HEK293 (cell line): ENCODE measurements around the gene SDHD.
"Not testable (repeated sequence)": the region's sequence is repeated elsewhere in the genome, so short reads cannot be mapped to it uniquely, and the experiment has no call there.

ENCODE experiments used
- CTCF ChIA-PET: fragments of 350-600 bp; formaldehyde crosslinking; extraction: SDS; loops from one replicate; lab custom pipeline; 2021; ENCODE audit warnings: antibody characterized with exemption; lab: Yijun Ruan, JAX
- POLR2A ChIA-PET: fragments of 300-600 bp; formaldehyde crosslinking; extraction: SDS; loops from one replicate; lab custom pipeline; 2020; ENCODE audit warnings: antibody characterized with exemption, inconsistent platforms; lab: Yijun Ruan, JAX
- H3K27ac ChIP-seq: fragments of 200-500 bp; sonication (Bioruptor generic); 2 replicates; pipeline ENCODE4 v1.5.1; 2014; ENCODE audit warnings: low read depth, low read length, control low read depth, inconsistent platforms; ENCODE audit errors: extremely low read depth
- H3K36me3 ChIP-seq, 2 experiments: fragments of 200-500 bp in 1 of 2; sonication (Bioruptor generic) in 1 of 2; 1 replicate in 1 of 2; 2 replicates in 1 of 2; pipeline ENCODE4 v1.5.1; 2014 to 2017; ENCODE audit warnings: inconsistent platforms in 2 of 2, low read length in 2 of 2; ENCODE audit not compliant: control insufficient read depth in 2 of 2, insufficient read depth in 1 of 2
- H3K4me1 ChIP-seq: fragments of 200-500 bp; sonication (Bioruptor generic); 2 replicates; pipeline ENCODE4 v1.5.1; 2014; ENCODE audit warnings: mild to moderate bottlenecking, low read length, inconsistent platforms; ENCODE audit not compliant: control insufficient read depth, insufficient read depth
- H3K4me3 ChIP-seq: 2 replicates; pipeline ENCODE4 v1.5.1; 2011; ENCODE audit warnings: low read depth, mild to moderate bottlenecking, control low read depth, low read length, moderate library complexity
- H3K9me3 ChIP-seq: fragments of 200-500 bp; sonication (Bioruptor generic); 2 replicates; pipeline ENCODE4 v1.5.1; 2014; ENCODE audit warnings: low read depth, low read length, inconsistent platforms; ENCODE audit not compliant: control insufficient read depth, insufficient read depth
- GLIS1 ChIP-seq: fragments of 450-650 bp; formaldehyde crosslinking; IDR thresholded peaks from 2 replicates; pipeline ENCODE4 v1.5.1; 2016; ENCODE audit warnings: missing biosample characterization, missing genetic modification characterization
- HOXD13 ChIP-seq: sonication (generic); formaldehyde crosslinking; IDR thresholded peaks from 2 replicates; pipeline ENCODE4 v1.8.0; 2022; ENCODE audit warnings: missing genetic modification reagents, borderline replicate concordance
- MYNN ChIP-seq: fragments of 450-650 bp; formaldehyde crosslinking; IDR thresholded peaks from 2 replicates; pipeline ENCODE4 v1.5.1; 2016; ENCODE audit warnings: missing biosample characterization, missing genetic modification characterization, borderline replicate concordance
- PRDM1 ChIP-seq: fragments of 450-650 bp; formaldehyde crosslinking; IDR thresholded peaks from 2 replicates; pipeline ENCODE4; 2016; ENCODE audit warnings: missing biosample characterization, missing genetic modification characterization
- ZBTB20 ChIP-seq: fragments of 450-650 bp; formaldehyde crosslinking; IDR thresholded peaks from 2 replicates; pipeline ENCODE4 v1.5.1; 2016; ENCODE audit warnings: missing biosample characterization, missing genetic modification characterization
- ZBTB26 ChIP-seq: fragments of 450-650 bp; formaldehyde crosslinking; optimal IDR thresholded peaks from 2 replicates; pipeline ENCODE3; 2016; ENCODE audit warnings: missing biosample characterization, mild to moderate bottlenecking, missing genetic modification characterization
- ZEB2 ChIP-seq: fragments of 450-650 bp; formaldehyde crosslinking; IDR thresholded peaks from 2 replicates; pipeline ENCODE4 v1.5.1; 2016; ENCODE audit warnings: missing biosample characterization, missing genetic modification characterization
- ZFP37 ChIP-seq: fragments of 450-650 bp; formaldehyde crosslinking; IDR thresholded peaks from 2 replicates; pipeline ENCODE4 v1.5.1; 2016; ENCODE audit warnings: missing biosample characterization, missing genetic modification characterization
- ZNF140 ChIP-seq: fragments of 450-650 bp; formaldehyde crosslinking; IDR thresholded peaks from 2 replicates; pipeline ENCODE4 v1.5.1; 2016; ENCODE audit warnings: missing biosample characterization, missing genetic modification characterization
- ZNF157 ChIP-seq: fragments of 450-650 bp; formaldehyde crosslinking; IDR thresholded peaks from 2 replicates; pipeline ENCODE4 v1.5.1; 2016; ENCODE audit warnings: missing biosample characterization, missing genetic modification characterization
- ZNF16 ChIP-seq: fragments of 450-650 bp; formaldehyde crosslinking; IDR thresholded peaks from 2 replicates; pipeline ENCODE4 v1.5.1; 2016; ENCODE audit warnings: low read depth, missing biosample characterization, missing genetic modification characterization
- ZNF211 ChIP-seq: fragments of 450-650 bp; formaldehyde crosslinking; IDR thresholded peaks from 2 replicates; pipeline ENCODE4 v1.5.1; 2016; ENCODE audit warnings: low read depth, missing biosample characterization, missing genetic modification characterization
- ZNF341 ChIP-seq: fragments of 450-650 bp; formaldehyde crosslinking; IDR thresholded peaks from 2 replicates; pipeline ENCODE4; 2016; ENCODE audit warnings: low read depth, missing biosample characterization, missing genetic modification characterization
- ZNF354C ChIP-seq: fragments of 450-650 bp; formaldehyde crosslinking; IDR thresholded peaks from 2 replicates; pipeline ENCODE4 v1.5.1; 2016; ENCODE audit warnings: missing biosample characterization, missing genetic modification characterization, low read depth, borderline replicate concordance
- ZNF488 ChIP-seq: fragments of 450-650 bp; formaldehyde crosslinking; IDR thresholded peaks from 2 replicates; pipeline ENCODE4 v1.5.1; 2016; ENCODE audit warnings: missing biosample characterization, missing genetic modification characterization
- ZNF521 ChIP-seq: fragments of 450-650 bp; formaldehyde crosslinking; IDR thresholded peaks from 2 replicates; pipeline ENCODE4 v1.5.1; 2017; ENCODE audit warnings: missing biosample characterization, mild to moderate bottlenecking, missing genetic modification characterization
- ZNF544 ChIP-seq: fragments of 450-650 bp; formaldehyde crosslinking; IDR thresholded peaks from 2 replicates; pipeline ENCODE4 v1.5.0; 2017; ENCODE audit warnings: missing biosample characterization, missing genetic modification characterization
- ZNF571 ChIP-seq: fragments of 450-650 bp; formaldehyde crosslinking; IDR thresholded peaks from 2 replicates; pipeline ENCODE4 v1.5.0; 2017; ENCODE audit warnings: missing biosample characterization, missing genetic modification characterization
- ZSCAN18 ChIP-seq: fragments of 450-650 bp; formaldehyde crosslinking; IDR thresholded peaks from 2 replicates; pipeline ENCODE4 v1.5.1; 2016; ENCODE audit warnings: missing biosample characterization, missing genetic modification characterization

Gene SDHD

GRCh38 chr11:112073941-112074811 lies 12.5 kb upstream of the SDHD start, which contains the start of the genes NKAPD1 and PIH1D2 (continued):
- no peak for TF ChIP-seq ZNF16 (tag by site-specific recombination)

GRCh38 chr11:112082729-112083128 lies 3.9 kb upstream of the SDHD start:
- Histone ChIP-seq H3K36me3 (peaks cover 13 to 81% of the 10 kb centered on the region in 2 experiments), H3K4me3 (no peak overlapping the region)
- TF ChIP-seq ZNF354C (tag by site-specific recombination) (no peak), ZNF211 (tag by site-specific recombination) (no peak), ZNF571 (tag by site-specific recombination) (no peak), PRDM1 (peak; percentile 90), ZNF521 (tag by site-specific recombination) (no peak), ZNF544 (tag by site-specific recombination) (no peak), ZBTB26 (no peak), MYNN (tag by site-specific recombination) (no peak)
- TF ChIP-seq, all 188 proteins: peak for 1
- no peaks in the 10 kb centered on the region for H3K9me3 ChIP-seq
- POLR2A ChIA-PET: interaction anchor here (0.6 kb wide), 1 partner anchor 16 kb away, joined by 5 read pairs; no protein-coding TSS in a partner anchor
- H3K4me1 ChIP-seq: no peaks in the 10 kb centered on the region
- CTCF ChIA-PET: interaction anchor here (0.6 kb wide), 1 partner anchor 156 kb away, joined by 3 read pairs; no protein-coding TSS in a partner anchor
- H3K27ac ChIP-seq: no peak overlapping the region

- ChIA-PET CTCF (interaction anchor here (0.6 to 1.4 kb wide), 3 partner anchors 26 to 875 kb away, joined by 3 to 5 read pairs (median 5); partner anchors contain the start of gene NCAM1), POLR2A (interaction anchor here (0.5 to 1.7 kb wide), 6 partner anchors 9 to 1839 kb away, joined by 3 to 8 read pairs (median 5); partner anchors contain the start of genes NKAPD1 and PIH1D2)
- peak overlapping the region; percentile 18; the same call in 1 of the 2 replicates for H3K27ac ChIP-seq
- no peaks in the 10 kb centered on the region for H3K9me3 ChIP-seq
- H3K4me3 ChIP-seq: peak overlapping the region; percentile 95
- TF ChIP-seq ZSCAN18 (tag by site-specific recombination) (no peak), ZNF341 (tag by site-specific recombination) (0 out of 2 replicates have a peak, but pooled peaks have one; percentile 11), ZFP37 (tag by site-specific recombination) (0 out of 2 replicates have a peak, but pooled peaks have one; percentile 23)
- H3K4me1 ChIP-seq: no peaks in the 10 kb centered on the region
- peaks cover 13 to 82% of the 10 kb centered on the region in 2 experiments for H3K36me3 ChIP-seq
These were observed 751 bp upstream of the SDHD start for GRCh38 chr11:112085822-112086421.

GRCh38 chr11:112087212-112087611 lies 539 bp downstream of the SDHD start:
- Histone ChIP-seq H3K4me3 (peak overlapping the region; percentile 95), H3K9me3 (no peaks in the 10 kb centered on the region), H3K27ac (no peak overlapping the region; the same call in 1 of the 2 replicates), H3K4me1 (no peaks in the 10 kb centered on the region), H3K36me3 (peaks cover 18 to 83% of the 10 kb centered on the region in 2 experiments)
- TF ChIP-seq ZNF488 (tag by site-specific recombination): no peak
- TF ChIP-seq ZNF140 (tag by site-specific recombination): no peak
- TF ChIP-seq GLIS1 (tag by site-specific recombination): no peak
- TF ChIP-seq ZBTB20 (tag by site-specific recombination): no peak
- no peak for TF ChIP-seq ZNF157 (tag by site-specific recombination)
- no peak for TF ChIP-seq ZEB2
- no peak for TF ChIP-seq ZNF341 (tag by site-specific recombination)
- TF ChIP-seq HOXD13 (CRISPR knock-in tag): no peak
- CTCF ChIA-PET: interaction anchor here (1.4 kb wide), 1 partner anchor 26 kb away, joined by 5 read pairs; no protein-coding TSS in a partner anchor
- POLR2A ChIA-PET: interaction anchor here (1.0 to 1.7 kb wide), 6 partner anchors 8 to 160 kb away, joined by 3 to 7 read pairs (median 4); partner anchors contain the start of genes NKAPD1 and PIH1D2

- CTCF ChIA-PET, H3K9me3 ChIP-seq, H3K4me3 ChIP-seq, H3K27ac ChIP-seq, H3K4me1 ChIP-seq: not testable (repeated sequence)
- POLR2A ChIA-PET: interaction anchor here (0.6 to 1.5 kb wide), 2 partner anchors 9 to 39 kb away, joined by 3 to 7 read pairs; partner anchors contain the start of genes SDHD and TIMM8B
- peaks cover 17 to 68% of the 10 kb centered on the region in 2 experiments; a peak in 2 of 3 replicates for H3K36me3 ChIP-seq
These were observed 8.6 kb downstream of the SDHD start for GRCh38 chr11:112095302-112095701.
